Non-pigmented ciliary epithelial cell (primary cell): ENCODE results near the gene PKNOX2.
"Not testable (repeated sequence)": the region's sequence is repeated elsewhere in the genome, so short reads cannot be mapped to it uniquely, and the experiment has no call there.

ENCODE experiments used
- DNase-seq: peaks from one replicate; pipeline ENCODE4 v3.0.0-alpha.2; 2010; ENCODE audit warnings: low read depth

The PKNOX2 gene

GRCh38 chr11:125202977-125203376 is 38.4 kb downstream of the PKNOX2 start:
- DNase-seq = no peak

- DNase-seq = no peak
Measured at GRCh38 chr11:125207866-125208425, 43.4 kb downstream of the PKNOX2 start.

GRCh38 chr11:125210066-125210465 is 45.5 kb downstream of the PKNOX2 start:
- no peak for DNase-seq

- DNase-seq = no peak
Measured at GRCh38 chr11:125211191-125211947, 46.8 kb downstream of the PKNOX2 start.

- DNase-seq = no peak
Measured at GRCh38 chr11:125211948-125212340, 47.4 kb downstream of the PKNOX2 start.

GRCh38 chr11:125214601-125215565 is 50.3 kb downstream of the PKNOX2 start:
- DNase-seq = no peak

GRCh38 chr11:125215976-125216375 is 51.4 kb downstream of the PKNOX2 start:
- no peak for DNase-seq

GRCh38 chr11:125218336-125218735 is 53.8 kb downstream of the PKNOX2 start:
- no peak for DNase-seq

GRCh38 chr11:125221461-125221860 is 56.9 kb downstream of the PKNOX2 start:
- DNase-seq = no peak

GRCh38 chr11:125222494-125222893 is 57.9 kb downstream of the PKNOX2 start:
- no peak for DNase-seq

- not testable (repeated sequence) for DNase-seq
Measured at GRCh38 chr11:125223161-125223560, 58.6 kb downstream of the PKNOX2 start.

- no peak for DNase-seq
Measured at GRCh38 chr11:125223901-125224361, 59.4 kb downstream of the PKNOX2 start.

- DNase-seq = no peak
Measured at GRCh38 chr11:125224391-125225021, 60.0 kb downstream of the PKNOX2 start.

- DNase-seq = no peak
Measured at GRCh38 chr11:125225401-125225800, 60.9 kb downstream of the PKNOX2 start.

- no peak for DNase-seq
Measured at GRCh38 chr11:125226031-125226430, 61.5 kb downstream of the PKNOX2 start.

- no peak for DNase-seq
Measured at GRCh38 chr11:125226706-125227105, 62.2 kb downstream of the PKNOX2 start.

- no peak for DNase-seq
Measured at GRCh38 chr11:125227151-125227550, 62.6 kb downstream of the PKNOX2 start.

GRCh38 chr11:125228445-125228844 is 63.9 kb downstream of the PKNOX2 start:
- no peak for DNase-seq

GRCh38 chr11:125228993-125229392 is 64.4 kb downstream of the PKNOX2 start:
- DNase-seq = no peak

GRCh38 chr11:125229916-125230315 is 65.4 kb downstream of the PKNOX2 start:
- DNase-seq = no peak

- DNase-seq = no peak
Measured at GRCh38 chr11:125233116-125233515, 68.6 kb downstream of the PKNOX2 start.

GRCh38 chr11:125233736-125234275 is 69.3 kb downstream of the PKNOX2 start:
- DNase-seq = no peak
